PC-3 (cell line): ENCODE measurements around the gene PTGDS. TPM values are rescaled to one million over a fixed set of nuclear protein-coding genes. Genes with fewer than 3 reads are reported as not detected.
A peak's percentile ranks its signal among the peaks of the same experiment; 100 is the strongest.

Source experiments
- ATAC-seq: fragments of 200-7000 bp; cut with Tn5 transposase; 2 replicates; pipeline ENCODE4 v1.9.1; 2020; ENCODE audit warnings: mild to moderate bottlenecking, moderate library complexity
- BruUV-seq: library from RNA; stranded (reverse); fragments of 400-500 nt; replicated peaks from 2 replicates; lab custom pipeline; 2021; lab: Mats Ljungman, UMichigan
- CTCF ChIA-PET: fragments of 300-600 bp; sonication (Branson Sonifier 250); formaldehyde crosslinking; loops from one replicate; lab custom pipeline; 2022; ENCODE audit warnings: antibody characterized with exemption; lab: Charles Lee
- POLR2A ChIA-PET: fragments of 300-600 bp; sonication (Branson Sonifier 250); formaldehyde crosslinking; loops from one replicate; lab custom pipeline; 2022; ENCODE audit warnings: antibody characterized with exemption; ENCODE audit not compliant: unreplicated experiment; lab: Charles Lee
- DNase-seq: peaks from one replicate; pipeline ENCODE4 v3.0.0-alpha.2; 2015
- H2AFZ ChIP-seq: fragments of 300-600 bp; sonication (generic); 2 replicates; pipeline ENCODE4 v1.6.0; 2016; ENCODE audit warnings: antibody characterized with exemption, low read length
- H3F3A ChIP-seq: fragments of 300-600 bp; sonication (generic); one replicate; pipeline ENCODE4 v1.6.0; 2017; ENCODE audit warnings: antibody characterized with exemption, low read length, control low read depth, mild to moderate bottlenecking; ENCODE audit not compliant: unreplicated experiment
- H3K27ac ChIP-seq: fragments of 300-600 bp; sonication (generic); 2 replicates; pipeline ENCODE4 v1.5.1; 2016; ENCODE audit warnings: mild to moderate bottlenecking, low read length
- H3K27me3 ChIP-seq: fragments of 300-600 bp; sonication (generic); 2 replicates; pipeline ENCODE4 v1.6.1; 2016; ENCODE audit warnings: low read length, mixed read lengths
- H3K36me3 ChIP-seq: fragments of 300-600 bp; sonication (generic); 2 replicates; pipeline ENCODE4 v1.6.1; 2016; ENCODE audit warnings: low read depth, mixed run types, low read length, mixed read lengths
- H3K4me1 ChIP-seq: fragments of 300-600 bp; sonication (generic); 2 replicates; pipeline ENCODE4 v1.5.1; 2016; ENCODE audit warnings: low read length; ENCODE audit not compliant: insufficient read depth
- H3K4me2 ChIP-seq: fragments of 300-600 bp; sonication (generic); 2 replicates; pipeline ENCODE4 v1.6.0; 2016; ENCODE audit warnings: low read length
- H3K4me3 ChIP-seq: fragments of 300-600 bp; sonication (generic); 2 replicates; pipeline ENCODE4 v1.5.1; 2016; ENCODE audit warnings: mild to moderate bottlenecking, low read length, mixed read lengths
- H3K79me2 ChIP-seq: fragments of 300-600 bp; sonication (generic); 2 replicates; pipeline ENCODE4 v1.6.1; 2017; ENCODE audit warnings: low read length, mixed read lengths
- H3K9ac ChIP-seq: fragments of 300-600 bp; sonication (generic); 2 replicates; pipeline ENCODE4 v1.6.0; 2016; ENCODE audit warnings: mild to moderate bottlenecking, low read length
- H3K9me2 ChIP-seq: fragments of 300-600 bp; sonication (generic); replicated peaks from 2 replicates; pipeline ENCODE4 v1.6.1; 2016; ENCODE audit warnings: mixed run types, low read length, mixed read lengths
- H3K9me3 ChIP-seq: fragments of 300-600 bp; sonication (generic); 2 replicates; pipeline ENCODE4 v1.6.1; 2016; ENCODE audit warnings: low read length, mixed read lengths
- H4K20me1 ChIP-seq: fragments of 300-600 bp; sonication (generic); 2 replicates; pipeline ENCODE4 v1.6.1; 2016; ENCODE audit warnings: low read length, mixed read lengths
- EZH2 ChIP-seq: fragments of 300-600 bp; sonication (generic); IDR thresholded peaks from one replicate; pipeline ENCODE4 v1.6.1; 2017; ENCODE audit warnings: antibody characterized with exemption, mild to moderate bottlenecking, low read length; ENCODE audit not compliant: unreplicated experiment
- EZH2phosphoT487 ChIP-seq: fragments of 300-600 bp; sonication (generic); IDR thresholded peaks from 2 replicates; pipeline ENCODE4 v1.6.1; 2018; ENCODE audit warnings: mild to moderate bottlenecking, antibody characterized with exemption, low read length, borderline replicate concordance
- intact Hi-C: fragments of 100-400 bp; cut with micrococcal nuclease; formaldehyde crosslinking; loops from 2 replicates; pipeline ENCODE4 v1.9.0; 2023
- total RNA-seq: library from RNA; depleted of rRNA; stranded (reverse); fragments of >200 nt; gene quantifications from 2 replicates; pipeline ENCODE4 v1.2.3, GENCODE V29; 2014
- TF ChIP-seq, protein P1 (sequence below): fragments of 300-600 bp; sonication (generic); conservative IDR thresholded peaks from 2 replicates; pipeline ENCODE4 v1.5.1; 2017; ENCODE audit warnings: antibody characterized with exemption, low read depth, mild to moderate bottlenecking, low read length

PTGDS gene
- total RNA-seq, 1 experiment from 2014 or later, result not detected

DNA sequence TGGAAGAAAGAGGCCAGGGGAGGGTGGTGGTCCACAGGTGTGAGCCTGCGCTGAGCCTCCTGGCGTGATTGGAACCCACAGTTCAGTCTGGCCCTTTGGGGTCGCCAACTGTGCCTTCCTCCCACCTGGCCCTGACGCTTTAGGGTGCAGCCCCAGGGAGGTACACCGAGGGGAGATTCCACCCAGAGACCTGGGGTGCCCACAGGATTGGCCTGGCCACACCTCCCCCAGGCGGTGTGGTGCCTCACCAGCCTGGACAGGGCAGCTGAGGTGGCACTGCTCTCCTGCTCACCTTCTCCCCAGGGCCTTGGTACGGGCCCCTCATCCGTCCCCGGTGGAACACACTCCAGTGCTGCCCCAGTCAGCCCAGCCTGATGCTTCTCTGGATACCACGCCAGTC, 20.1 kb downstream of the PTGDS start:
- ATAC-seq (no peak), DNase-seq (no peak)
- H3K4me3 ChIP-seq, result peak overlapping the region; percentile 58; the same call in 1 of the 2 replicates
- no peaks in the 10 kb centered on the region for H4K20me1 ChIP-seq
- CTCF ChIA-PET, result no interaction called here
- no peaks in the 10 kb centered on the region; the same call in 1 of the 2 replicates for H3K36me3 ChIP-seq
- intact Hi-C loops, result loop anchor here (10.0 kb wide), 1 partner anchor 153 kb away; the partner anchor contains the start of genes AJM1 and PHPT1
- peak overlapping the region; percentile 77 for H3K4me2 ChIP-seq
- no TSS peak for BruUV-seq
- peaks cover 27% of the 10 kb centered on the region for H3K4me1 ChIP-seq
- no peaks in the 10 kb centered on the region for H3K27me3 ChIP-seq
- TF ChIP-seq EZH2 (no peak), EZH2phosphoT487 (no peak)
- TF ChIP-seq, protein P1, sequence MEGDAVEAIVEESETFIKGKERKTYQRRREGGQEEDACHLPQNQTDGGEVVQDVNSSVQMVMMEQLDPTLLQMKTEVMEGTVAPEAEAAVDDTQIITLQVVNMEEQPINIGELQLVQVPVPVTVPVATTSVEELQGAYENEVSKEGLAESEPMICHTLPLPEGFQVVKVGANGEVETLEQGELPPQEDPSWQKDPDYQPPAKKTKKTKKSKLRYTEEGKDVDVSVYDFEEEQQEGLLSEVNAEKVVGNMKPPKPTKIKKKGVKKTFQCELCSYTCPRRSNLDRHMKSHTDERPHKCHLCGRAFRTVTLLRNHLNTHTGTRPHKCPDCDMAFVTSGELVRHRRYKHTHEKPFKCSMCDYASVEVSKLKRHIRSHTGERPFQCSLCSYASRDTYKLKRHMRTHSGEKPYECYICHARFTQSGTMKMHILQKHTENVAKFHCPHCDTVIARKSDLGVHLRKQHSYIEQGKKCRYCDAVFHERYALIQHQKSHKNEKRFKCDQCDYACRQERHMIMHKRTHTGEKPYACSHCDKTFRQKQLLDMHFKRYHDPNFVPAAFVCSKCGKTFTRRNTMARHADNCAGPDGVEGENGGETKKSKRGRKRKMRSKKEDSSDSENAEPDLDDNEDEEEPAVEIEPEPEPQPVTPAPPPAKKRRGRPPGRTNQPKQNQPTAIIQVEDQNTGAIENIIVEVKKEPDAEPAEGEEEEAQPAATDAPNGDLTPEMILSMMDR, result no peak
- no peaks in the 10 kb centered on the region for H3F3A ChIP-seq
- no peak overlapping the region for H2AFZ ChIP-seq
- no peak overlapping the region for H3K27ac ChIP-seq
- peaks cover 16% of the 10 kb centered on the region for H3K79me2 ChIP-seq
- H3K9ac ChIP-seq, result no peak overlapping the region
- H3K9me2 ChIP-seq, result no peaks in the 10 kb centered on the region
- POLR2A ChIA-PET, result no interaction called here
- H3K9me3 ChIP-seq, result no peaks in the 10 kb centered on the region

DNA sequence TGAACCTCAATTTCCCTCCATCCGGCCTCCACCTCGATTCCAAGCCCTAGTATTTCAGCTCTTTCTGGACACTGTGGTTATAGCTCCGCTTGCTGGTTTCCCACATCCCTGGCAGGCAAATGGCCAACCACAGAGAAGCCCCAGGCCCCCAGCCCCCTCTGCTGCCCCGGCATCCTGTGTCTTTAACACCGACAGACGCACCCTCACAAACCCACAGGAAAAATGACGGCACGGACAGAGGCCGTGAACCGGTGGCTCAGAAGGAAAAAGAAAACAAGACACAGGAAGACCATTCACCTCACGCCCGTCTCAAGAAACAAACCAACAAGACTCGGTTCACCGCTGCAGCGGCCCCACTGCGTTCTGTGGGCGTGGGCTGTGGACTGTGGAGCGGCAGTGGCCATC, 20.5 kb downstream of the PTGDS start:
- ChIA-PET CTCF (no interaction called here), POLR2A (no interaction called here)
- H3K4me2 ChIP-seq, result no peak overlapping the region
- no peak overlapping the region for H3K4me3 ChIP-seq
- DNase-seq (no peak), ATAC-seq (no peak)
- no peaks in the 10 kb centered on the region; the same call in 1 of the 2 replicates for H3K36me3 ChIP-seq
- BruUV-seq, result no TSS peak
- H2AFZ ChIP-seq, result no peak overlapping the region
- no peak for TF ChIP-seq EZH2phosphoT487
- TF ChIP-seq, protein P1, result no peak
- TF ChIP-seq EZH2, result no peak
- no peaks in the 10 kb centered on the region for H3F3A ChIP-seq
- H3K27ac ChIP-seq, result no peak overlapping the region
- H4K20me1 ChIP-seq, result no peaks in the 10 kb centered on the region
- H3K9ac ChIP-seq, result no peak overlapping the region
- H3K79me2 ChIP-seq, result peaks cover 11% of the 10 kb centered on the region
- H3K9me3 ChIP-seq, result no peaks in the 10 kb centered on the region
- intact Hi-C loops, result loop anchor here (10.0 kb wide), 1 partner anchor 153 kb away; the partner anchor contains the start of genes AJM1 and PHPT1
- no peaks in the 10 kb centered on the region for H3K27me3 ChIP-seq
- H3K9me2 ChIP-seq, result no peaks in the 10 kb centered on the region
- H3K4me1 ChIP-seq, result peaks cover 27% of the 10 kb centered on the region

DNA sequence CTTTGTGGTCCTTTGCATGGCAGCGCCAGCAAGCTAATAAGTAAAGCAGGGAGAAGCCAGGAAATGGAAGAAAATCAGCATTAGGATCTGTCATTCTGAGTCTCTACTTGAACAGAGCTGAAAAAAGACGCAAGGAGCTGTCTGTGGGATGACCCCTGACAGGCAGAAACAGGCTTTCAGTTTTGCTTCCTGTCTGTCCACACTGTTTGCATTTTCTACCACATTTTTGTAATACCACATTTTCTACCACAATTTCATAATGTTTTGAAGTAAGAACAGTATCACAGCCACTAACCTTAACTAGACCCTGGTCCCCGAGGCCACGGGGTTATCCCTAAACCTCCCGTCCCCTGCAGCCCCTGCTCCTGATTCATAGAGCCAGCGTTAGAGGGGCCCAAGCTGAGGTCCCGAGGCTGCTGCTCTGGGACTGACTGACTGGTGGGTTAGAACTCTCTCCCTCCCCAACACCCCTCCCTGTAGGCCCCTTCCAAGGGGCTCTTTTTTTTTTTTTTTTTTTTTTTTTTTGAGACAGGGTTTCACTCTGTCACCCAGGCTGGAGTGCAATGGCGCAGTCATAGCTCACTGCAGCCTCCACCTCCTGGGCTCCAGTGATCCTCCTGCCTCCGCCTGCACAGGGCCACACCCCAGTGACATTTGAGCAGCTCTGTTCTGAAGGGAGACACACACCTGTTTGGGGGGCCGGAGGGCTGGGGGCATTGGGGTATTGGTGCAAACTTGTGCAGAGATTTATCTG, 23.1 kb downstream of the PTGDS start:
- Histone ChIP-seq H3K9ac (no peak overlapping the region), H3K9me3 (no peaks in the 10 kb centered on the region), H3K4me1 (peaks cover 18% of the 10 kb centered on the region), H3K79me2 (no peaks in the 10 kb centered on the region), H3K9me2 (no peaks in the 10 kb centered on the region), H2AFZ (no peak overlapping the region), H4K20me1 (no peaks in the 10 kb centered on the region), H3K36me3 (no peaks in the 10 kb centered on the region), H3F3A (no peaks in the 10 kb centered on the region), H3K27me3 (no peaks in the 10 kb centered on the region), H3K4me3 (no peak overlapping the region), H3K4me2 (no peak overlapping the region), H3K27ac (no peak overlapping the region)
- DNase-seq (no peak), ATAC-seq (no peak)
- BruUV-seq, result no TSS peak
- ChIA-PET POLR2A (no interaction called here), CTCF (interaction anchor here (1.6 kb wide), 1 partner anchor 29 kb away, joined by 12 read pairs; no protein-coding TSS in a partner anchor)
- intact Hi-C loops, result no loop called here
- TF ChIP-seq, protein P1, result no peak
- no peak for TF ChIP-seq EZH2
- TF ChIP-seq EZH2phosphoT487, result no peak
